K562 (cell line): Measurements from ENCODE around the gene MIDN. TPM values are rescaled to one million over a fixed set of nuclear protein-coding genes. Genes with fewer than 3 reads are reported as not detected.

Source experiments
- CHD2 ChIP-seq: IDR thresholded peaks from 2 replicates; pipeline ENCODE4 v1.6.1; 2011; ENCODE audit warnings: low read depth, low read length
- GABPB1 ChIP-seq: sonication (generic); formaldehyde crosslinking; IDR thresholded peaks from 2 replicates; pipeline ENCODE4 v1.8.0; 2022; ENCODE audit warnings: mild to moderate bottlenecking, missing genetic modification reagents
- NEUROD1 ChIP-seq: fragments of 150-350 bp; IDR thresholded peaks from 2 replicates; pipeline ENCODE4 v1.6.1; 2014; ENCODE audit warnings: borderline replicate concordance, low read length, low read depth; ENCODE audit not compliant: partially characterized antibody
- POLR2A ChIP-seq: fragments of 450-650 bp; conservative IDR thresholded peaks from 2 replicates; pipeline ENCODE4 v1.6.1; 2016
- RHOXF2B ChIP-seq: fragments of 250-450 bp; sonication (Bioruptor Pico); conservative IDR thresholded peaks from 2 replicates; pipeline ENCODE4 v1.5.1; 2021
- SMAD1 ChIP-seq: fragments of 150-350 bp; IDR thresholded peaks from 2 replicates; pipeline ENCODE4 v1.6.1; 2014; ENCODE audit warnings: low read length, low read depth; ENCODE audit not compliant: partially characterized antibody
- ZNF696 ChIP-seq: fragments of 250-450 bp; sonication (Bioruptor Pico); conservative IDR thresholded peaks from 2 replicates; pipeline ENCODE4 v1.4.0; 2020; ENCODE audit warnings: mild to moderate bottlenecking, moderate library complexity
- polyA plus RNA-seq, 8 experiments: library from polyadenylated mRNA; depleted of rRNA in 4 of 8; stranded (reverse) in 5 of 8; unstranded in 3 of 8; fragments of >200 nt; fragmentation: Nextera tagmentation in 2 of 8; fragmentation: Illumina TruSeq in 1 of 8; extraction: Ambion mirVana in 2 of 8; extraction: Trizol in 1 of 8; gene quantifications; 2 replicates each; pipeline versions ENCODE4 v1.2.1 to v1.2.3, GENCODE V29; 2011 to 2014; ENCODE audit warnings: inconsistent platforms in 1 of 8, missing spikeins in 1 of 8
- total RNA-seq, 7 experiments: library from RNA; depleted of rRNA in 6 of 7; stranded (reverse); fragments of >200 nt in 6 of 7; fragmentation: Illumina TruSeq in 2 of 7; extraction: Trizol in 2 of 7; gene quantifications; 2 replicates each; pipeline versions ENCODE4 v1.2.1 to v1.2.3, GENCODE V29; 2011 to 2021; ENCODE audit warnings: low replicate concordance in 1 of 7
- TF ChIP-seq, protein P1 (sequence below): sonication (generic); formaldehyde crosslinking; IDR thresholded peaks from 2 replicates; pipeline ENCODE4 v1.8.0; 2022; ENCODE audit warnings: mild to moderate bottlenecking, missing genetic modification reagents, borderline replicate concordance
- TF ChIP-seq, protein P2 (sequence below): fragments of 250-450 bp; sonication (Bioruptor Pico); IDR thresholded peaks from 2 replicates; pipeline ENCODE4 v1.4.0; 2020; ENCODE audit warnings: mild to moderate bottlenecking
- TF ChIP-seq, protein P3 (sequence below), 2 experiments: fragments of 200-800 bp in 1 of 2; sonication (Bioruptor generic) in 1 of 2; sonication (generic) in 1 of 2; formaldehyde crosslinking in 1 of 2; IDR thresholded peaks in 1 of 2; conservative IDR thresholded peaks in 1 of 2; 2 replicates each; pipeline versions ENCODE4 v1.5.0 to v1.6.1; 2016 to 2020; ENCODE audit warnings: missing compliant biosample characterization in 1 of 2, missing genetic modification characterization in 1 of 2, missing genetic modification reagents in 1 of 2
- TF ChIP-seq, protein P4 (sequence below): sonication (generic); formaldehyde crosslinking; IDR thresholded peaks from 2 replicates; pipeline ENCODE4 v1.8.1; 2023; ENCODE audit warnings: mild to moderate bottlenecking, missing genetic modification reagents
- TF ChIP-seq, protein P5 (sequence below): sonication (generic); formaldehyde crosslinking; IDR thresholded peaks from 2 replicates; pipeline ENCODE4 v1.8.1; 2022; ENCODE audit warnings: missing genetic modification reagents
- TF ChIP-seq, protein P6 (sequence below): sonication (generic); formaldehyde crosslinking; IDR thresholded peaks from 2 replicates; pipeline ENCODE4 v1.8.0; 2023; ENCODE audit warnings: mild to moderate bottlenecking, missing genetic modification reagents

Gene MIDN
- total and polyA plus RNA-seq, 9 of the 15 experiments (the other 6 are each of a cell fraction or from before 2014, with no cell fraction given), result 0.17 to 120 (median 10.1) TPM

DNA sequence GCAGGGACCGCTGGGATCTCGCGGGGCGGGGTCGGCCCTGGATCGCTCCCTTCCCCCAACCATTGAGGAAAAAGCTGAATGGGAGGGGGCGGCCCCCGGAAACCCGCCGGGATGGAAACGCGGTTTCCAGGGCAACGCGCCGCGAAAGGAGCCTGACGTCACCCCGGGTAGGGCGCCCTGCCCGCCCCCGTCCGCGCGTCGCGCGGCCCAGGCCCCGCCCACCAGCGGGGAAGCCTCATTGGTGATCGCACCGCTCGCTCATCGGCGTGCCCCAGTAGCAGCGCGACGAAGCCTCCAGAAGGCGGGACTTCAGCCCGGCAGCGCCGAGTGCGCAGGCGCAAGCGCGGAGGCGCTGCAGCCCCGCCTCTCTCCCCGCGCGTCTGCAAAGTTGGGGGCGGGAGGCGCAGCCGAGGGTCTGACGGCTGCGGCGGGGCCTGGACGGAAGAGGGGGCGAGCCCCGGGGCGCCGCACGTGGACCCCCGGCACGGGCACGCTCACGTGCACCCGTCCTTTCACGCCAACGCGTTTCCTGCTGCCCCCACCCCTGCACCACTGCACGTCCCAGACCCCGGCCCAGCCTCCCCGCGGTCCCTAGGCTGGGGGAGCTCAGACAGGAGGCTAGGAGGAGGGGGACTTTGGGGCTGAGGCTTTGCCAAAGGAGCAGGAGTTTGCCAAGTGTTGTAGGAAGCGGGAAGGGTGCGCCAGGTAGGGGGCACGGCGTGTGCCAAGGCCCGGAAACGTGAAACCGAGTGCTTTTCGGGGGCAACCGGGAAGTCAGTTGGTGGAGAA lies 12.6 kb downstream of the MIDN start (continued):
- TF ChIP-seq, protein P1, sequence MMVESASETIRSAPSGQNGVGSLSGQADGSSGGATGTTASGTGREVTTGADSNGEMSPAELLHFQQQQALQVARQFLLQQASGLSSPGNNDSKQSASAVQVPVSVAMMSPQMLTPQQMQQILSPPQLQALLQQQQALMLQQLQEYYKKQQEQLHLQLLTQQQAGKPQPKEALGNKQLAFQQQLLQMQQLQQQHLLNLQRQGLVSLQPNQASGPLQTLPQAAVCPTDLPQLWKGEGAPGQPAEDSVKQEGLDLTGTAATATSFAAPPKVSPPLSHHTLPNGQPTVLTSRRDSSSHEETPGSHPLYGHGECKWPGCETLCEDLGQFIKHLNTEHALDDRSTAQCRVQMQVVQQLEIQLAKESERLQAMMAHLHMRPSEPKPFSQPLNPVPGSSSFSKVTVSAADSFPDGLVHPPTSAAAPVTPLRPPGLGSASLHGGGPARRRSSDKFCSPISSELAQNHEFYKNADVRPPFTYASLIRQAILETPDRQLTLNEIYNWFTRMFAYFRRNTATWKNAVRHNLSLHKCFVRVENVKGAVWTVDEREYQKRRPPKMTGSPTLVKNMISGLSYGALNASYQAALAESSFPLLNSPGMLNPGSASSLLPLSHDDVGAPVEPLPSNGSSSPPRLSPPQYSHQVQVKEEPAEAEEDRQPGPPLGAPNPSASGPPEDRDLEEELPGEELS (CRISPR knock-in tag), result 0 out of 2 replicates have a peak, but pooled peaks have one; percentile 75
- TF ChIP-seq ZNF696 (no peak), RHOXF2B (CRISPR knock-in tag) (no peak), CHD2 (peak; percentile 80), SMAD1 (no peak), GABPB1 (peak; percentile 58), NEUROD1 (peak; percentile 84), POLR2A (no peak)
- TF ChIP-seq, protein P2, sequence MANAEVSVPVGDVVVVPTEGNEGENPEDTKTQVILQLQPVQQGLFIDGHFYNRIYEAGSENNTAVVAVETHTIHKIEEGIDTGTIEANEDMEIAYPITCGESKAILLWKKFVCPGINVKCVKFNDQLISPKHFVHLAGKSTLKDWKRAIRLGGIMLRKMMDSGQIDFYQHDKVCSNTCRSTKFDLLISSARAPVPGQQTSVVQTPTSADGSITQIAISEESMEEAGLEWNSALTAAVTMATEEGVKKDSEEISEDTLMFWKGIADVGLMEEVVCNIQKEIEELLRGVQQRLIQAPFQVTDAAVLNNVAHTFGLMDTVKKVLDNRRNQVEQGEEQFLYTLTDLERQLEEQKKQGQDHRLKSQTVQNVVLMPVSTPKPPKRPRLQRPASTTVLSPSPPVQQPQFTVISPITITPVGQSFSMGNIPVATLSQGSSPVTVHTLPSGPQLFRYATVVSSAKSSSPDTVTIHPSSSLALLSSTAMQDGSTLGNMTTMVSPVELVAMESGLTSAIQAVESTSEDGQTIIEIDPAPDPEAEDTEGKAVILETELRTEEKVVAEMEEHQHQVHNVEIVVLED, result peak; percentile 68
- TF ChIP-seq, protein P3, sequence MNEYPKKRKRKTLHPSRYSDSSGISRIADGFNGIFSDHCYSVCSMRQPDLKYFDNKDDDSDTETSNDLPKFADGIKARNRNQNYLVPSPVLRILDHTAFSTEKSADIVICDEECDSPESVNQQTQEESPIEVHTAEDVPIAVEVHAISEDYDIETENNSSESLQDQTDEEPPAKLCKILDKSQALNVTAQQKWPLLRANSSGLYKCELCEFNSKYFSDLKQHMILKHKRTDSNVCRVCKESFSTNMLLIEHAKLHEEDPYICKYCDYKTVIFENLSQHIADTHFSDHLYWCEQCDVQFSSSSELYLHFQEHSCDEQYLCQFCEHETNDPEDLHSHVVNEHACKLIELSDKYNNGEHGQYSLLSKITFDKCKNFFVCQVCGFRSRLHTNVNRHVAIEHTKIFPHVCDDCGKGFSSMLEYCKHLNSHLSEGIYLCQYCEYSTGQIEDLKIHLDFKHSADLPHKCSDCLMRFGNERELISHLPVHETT (CRISPR knock-in tag; conservative IDR thresholded peaks at IDR 0.05 in 1 of 2, IDR thresholded peaks at IDR 0.05 in 1 of 2), result no peak
- TF ChIP-seq, protein P4, sequence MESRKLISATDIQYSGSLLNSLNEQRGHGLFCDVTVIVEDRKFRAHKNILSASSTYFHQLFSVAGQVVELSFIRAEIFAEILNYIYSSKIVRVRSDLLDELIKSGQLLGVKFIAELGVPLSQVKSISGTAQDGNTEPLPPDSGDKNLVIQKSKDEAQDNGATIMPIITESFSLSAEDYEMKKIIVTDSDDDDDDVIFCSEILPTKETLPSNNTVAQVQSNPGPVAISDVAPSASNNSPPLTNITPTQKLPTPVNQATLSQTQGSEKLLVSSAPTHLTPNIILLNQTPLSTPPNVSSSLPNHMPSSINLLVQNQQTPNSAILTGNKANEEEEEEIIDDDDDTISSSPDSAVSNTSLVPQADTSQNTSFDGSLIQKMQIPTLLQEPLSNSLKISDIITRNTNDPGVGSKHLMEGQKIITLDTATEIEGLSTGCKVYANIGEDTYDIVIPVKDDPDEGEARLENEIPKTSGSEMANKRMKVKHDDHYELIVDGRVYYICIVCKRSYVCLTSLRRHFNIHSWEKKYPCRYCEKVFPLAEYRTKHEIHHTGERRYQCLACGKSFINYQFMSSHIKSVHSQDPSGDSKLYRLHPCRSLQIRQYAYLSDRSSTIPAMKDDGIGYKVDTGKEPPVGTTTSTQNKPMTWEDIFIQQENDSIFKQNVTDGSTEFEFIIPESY (CRISPR knock-in tag), result no peak
- TF ChIP-seq, protein P5, sequence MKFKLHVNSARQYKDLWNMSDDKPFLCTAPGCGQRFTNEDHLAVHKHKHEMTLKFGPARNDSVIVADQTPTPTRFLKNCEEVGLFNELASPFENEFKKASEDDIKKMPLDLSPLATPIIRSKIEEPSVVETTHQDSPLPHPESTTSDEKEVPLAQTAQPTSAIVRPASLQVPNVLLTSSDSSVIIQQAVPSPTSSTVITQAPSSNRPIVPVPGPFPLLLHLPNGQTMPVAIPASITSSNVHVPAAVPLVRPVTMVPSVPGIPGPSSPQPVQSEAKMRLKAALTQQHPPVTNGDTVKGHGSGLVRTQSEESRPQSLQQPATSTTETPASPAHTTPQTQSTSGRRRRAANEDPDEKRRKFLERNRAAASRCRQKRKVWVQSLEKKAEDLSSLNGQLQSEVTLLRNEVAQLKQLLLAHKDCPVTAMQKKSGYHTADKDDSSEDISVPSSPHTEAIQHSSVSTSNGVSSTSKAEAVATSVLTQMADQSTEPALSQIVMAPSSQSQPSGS (CRISPR knock-in tag), result peak; percentile 84
- TF ChIP-seq, protein P6, sequence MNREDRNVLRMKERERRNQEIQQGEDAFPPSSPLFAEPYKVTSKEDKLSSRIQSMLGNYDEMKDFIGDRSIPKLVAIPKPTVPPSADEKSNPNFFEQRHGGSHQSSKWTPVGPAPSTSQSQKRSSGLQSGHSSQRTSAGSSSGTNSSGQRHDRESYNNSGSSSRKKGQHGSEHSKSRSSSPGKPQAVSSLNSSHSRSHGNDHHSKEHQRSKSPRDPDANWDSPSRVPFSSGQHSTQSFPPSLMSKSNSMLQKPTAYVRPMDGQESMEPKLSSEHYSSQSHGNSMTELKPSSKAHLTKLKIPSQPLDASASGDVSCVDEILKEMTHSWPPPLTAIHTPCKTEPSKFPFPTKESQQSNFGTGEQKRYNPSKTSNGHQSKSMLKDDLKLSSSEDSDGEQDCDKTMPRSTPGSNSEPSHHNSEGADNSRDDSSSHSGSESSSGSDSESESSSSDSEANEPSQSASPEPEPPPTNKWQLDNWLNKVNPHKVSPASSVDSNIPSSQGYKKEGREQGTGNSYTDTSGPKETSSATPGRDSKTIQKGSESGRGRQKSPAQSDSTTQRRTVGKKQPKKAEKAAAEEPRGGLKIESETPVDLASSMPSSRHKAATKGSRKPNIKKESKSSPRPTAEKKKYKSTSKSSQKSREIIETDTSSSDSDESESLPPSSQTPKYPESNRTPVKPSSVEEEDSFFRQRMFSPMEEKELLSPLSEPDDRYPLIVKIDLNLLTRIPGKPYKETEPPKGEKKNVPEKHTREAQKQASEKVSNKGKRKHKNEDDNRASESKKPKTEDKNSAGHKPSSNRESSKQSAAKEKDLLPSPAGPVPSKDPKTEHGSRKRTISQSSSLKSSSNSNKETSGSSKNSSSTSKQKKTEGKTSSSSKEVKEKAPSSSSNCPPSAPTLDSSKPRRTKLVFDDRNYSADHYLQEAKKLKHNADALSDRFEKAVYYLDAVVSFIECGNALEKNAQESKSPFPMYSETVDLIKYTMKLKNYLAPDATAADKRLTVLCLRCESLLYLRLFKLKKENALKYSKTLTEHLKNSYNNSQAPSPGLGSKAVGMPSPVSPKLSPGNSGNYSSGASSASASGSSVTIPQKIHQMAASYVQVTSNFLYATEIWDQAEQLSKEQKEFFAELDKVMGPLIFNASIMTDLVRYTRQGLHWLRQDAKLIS (CRISPR knock-in tag), result no peak
